ENCODE data around the gene NPB.
A peak's percentile ranks its signal among the peaks of the same experiment; 100 is the strongest.

NPB gene

DNA sequence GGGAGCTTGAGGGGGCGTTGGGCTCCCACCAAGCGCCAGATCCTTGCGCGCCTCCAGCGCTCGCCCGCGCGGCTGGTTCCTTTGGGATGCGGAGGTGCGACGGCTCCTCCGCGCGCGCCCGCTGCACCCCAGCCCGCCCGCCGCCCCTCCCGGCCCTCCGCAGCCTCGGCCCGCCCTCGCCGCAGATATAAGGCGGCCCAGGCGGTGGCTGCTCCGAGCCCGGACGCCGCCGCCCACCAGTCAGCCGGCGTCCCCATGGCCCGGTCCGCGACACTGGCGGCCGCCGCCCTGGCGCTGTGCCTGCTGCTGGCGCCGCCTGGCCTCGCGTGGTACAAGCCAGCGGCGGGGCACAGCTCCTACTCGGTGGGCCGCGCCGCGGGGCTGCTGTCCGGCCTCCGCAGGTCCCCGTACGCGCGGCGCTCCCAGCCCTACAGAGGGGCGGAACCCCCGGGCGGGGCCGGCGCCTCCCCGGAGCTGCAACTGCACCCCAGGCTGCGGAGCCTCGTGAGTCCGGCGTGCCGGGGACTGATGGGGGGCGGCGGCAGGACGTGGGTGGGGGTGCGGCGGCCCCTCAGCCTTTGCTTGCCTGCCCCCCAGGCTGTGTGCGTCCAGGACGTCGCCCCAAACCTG, at the start of gene NPB:
TSS of gene NPB (plus strand) at position 216 of the 630 bp plus-strand sequence. CDS start at position 256, 40 bp downstream.
- no peak for DNase-seq (ENCODE audit: low read depth in 2 of 2)

DNA sequence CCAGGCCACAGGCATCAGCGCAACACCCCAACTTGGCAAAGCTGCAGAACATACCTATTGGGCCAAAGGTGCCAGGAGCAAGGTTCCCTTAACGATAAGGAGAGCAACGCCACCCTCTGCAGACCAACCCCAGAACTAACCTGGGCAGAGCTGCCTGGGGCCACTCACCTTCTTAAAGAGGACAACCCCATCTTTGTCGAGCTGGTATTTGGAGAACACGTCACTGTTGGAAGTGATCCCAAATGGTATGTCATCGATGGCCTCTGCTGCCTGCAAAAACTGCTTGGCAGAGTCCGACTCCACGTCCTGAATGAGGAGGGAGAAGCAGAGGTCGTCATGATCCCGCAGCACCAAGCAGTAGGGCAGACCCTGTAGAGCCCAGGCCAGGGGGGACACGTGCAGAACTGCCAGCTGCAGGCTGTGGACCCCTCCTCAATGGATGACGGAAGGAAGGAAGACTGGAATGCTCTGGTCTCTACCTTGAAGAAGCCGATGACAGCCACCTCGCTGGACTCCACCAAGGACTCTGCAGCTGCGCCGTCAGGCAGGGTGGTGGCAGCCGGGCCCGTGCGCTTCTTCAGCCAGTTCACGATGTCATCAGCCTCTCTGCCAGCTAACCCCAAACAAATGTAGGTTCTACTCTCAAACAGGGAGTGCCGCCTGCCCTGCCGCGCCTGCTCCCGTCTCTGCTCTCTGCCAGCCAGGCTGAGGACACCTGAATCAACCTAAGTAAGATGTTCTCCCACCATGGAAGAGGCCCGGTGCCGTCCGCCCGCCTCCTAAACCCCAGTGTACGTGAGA, 46.9 kb upstream of the NPB start:
- DNase-seq (ENCODE audit: low read depth in 2 of 2): no peak

GRCh38 chr17:81858170-81858966, 43.7 kb upstream of the NPB start:
- DNase-seq (ENCODE audit: low read depth in 2 of 2): no peak

DNA sequence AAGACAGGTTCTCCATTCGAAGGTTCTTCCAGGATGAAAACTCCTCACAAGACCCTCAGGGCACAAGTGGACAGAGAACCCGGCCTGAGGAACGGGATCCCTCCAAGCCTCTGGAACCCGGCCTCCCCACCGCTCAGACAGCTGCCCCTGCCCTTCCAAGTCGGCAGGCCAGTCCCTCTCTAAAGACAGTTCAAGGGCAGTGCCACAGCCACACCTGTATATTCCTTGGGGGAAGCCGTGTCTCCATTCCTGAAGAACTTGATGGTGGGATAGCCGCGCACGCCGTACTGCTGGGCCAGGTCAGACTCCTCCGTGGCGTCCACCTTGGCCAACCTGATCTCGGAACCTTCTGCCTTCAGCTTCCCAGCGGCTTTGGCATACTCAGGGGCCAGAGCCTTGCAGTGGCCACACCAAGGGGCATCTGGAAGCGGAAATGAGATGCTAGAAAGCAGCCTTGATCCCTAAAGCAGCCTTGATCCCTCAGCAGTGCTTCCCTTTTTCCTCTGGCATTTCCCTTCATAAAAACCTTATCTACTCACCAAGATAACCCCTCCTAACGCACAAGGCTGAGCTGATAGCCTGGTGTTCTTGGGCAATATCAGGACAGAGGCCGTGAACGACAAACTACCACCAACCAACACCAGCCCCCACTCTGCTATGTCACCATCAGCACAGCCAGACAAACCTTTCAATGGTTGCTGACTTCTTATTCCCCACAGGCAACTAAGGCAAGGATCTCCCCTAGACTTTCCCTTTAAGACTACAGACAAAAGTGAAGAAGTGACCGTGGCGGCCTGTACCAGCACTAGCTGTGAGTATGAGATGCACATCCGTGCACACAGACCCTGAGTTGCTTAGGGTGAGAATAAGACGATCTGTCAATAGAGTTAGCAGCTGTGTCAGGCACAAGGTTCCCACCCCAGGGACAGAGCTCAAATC, 42.8 kb upstream of the NPB start:
- DNase-seq (ENCODE audit: low read depth in 2 of 2): no peak

GRCh38 chr17:81859906-81860755, 41.9 kb upstream of the NPB start, which contains the start of gene P4HB:
P4HB (minus strand) TSS chr17:81860535; CDS start chr17:81860471, 64 bp downstream.
- DNase-seq (ENCODE audit: low read depth in 2 of 2): peak in 1 of 2 donors; percentile 97

GRCh38 chr17:81860756-81861568, 41.1 kb upstream of the NPB start:
- DNase-seq (ENCODE audit: low read depth in 2 of 2): peak; percentile 98 to 99

GRCh38 chr17:81863123-81863675, 38.8 kb upstream of the NPB start:
- DNase-seq (ENCODE audit: low read depth in 2 of 2): no peak

GRCh38 chr17:81863833-81864768, 37.9 kb upstream of the NPB start:
- DNase-seq (ENCODE audit: low read depth in 2 of 2): no peak

- no peak for DNase-seq (ENCODE audit: low read depth in 2 of 2)
Measured at GRCh38 chr17:81865358-81865732, 36.7 kb upstream of the NPB start.

GRCh38 chr17:81865733-81866439, 36.2 kb upstream of the NPB start:
- no peak for DNase-seq (ENCODE audit: low read depth in 2 of 2)

GRCh38 chr17:81866440-81867169, 35.4 kb upstream of the NPB start:
- DNase-seq (ENCODE audit: low read depth in 2 of 2): no peak

DNA sequence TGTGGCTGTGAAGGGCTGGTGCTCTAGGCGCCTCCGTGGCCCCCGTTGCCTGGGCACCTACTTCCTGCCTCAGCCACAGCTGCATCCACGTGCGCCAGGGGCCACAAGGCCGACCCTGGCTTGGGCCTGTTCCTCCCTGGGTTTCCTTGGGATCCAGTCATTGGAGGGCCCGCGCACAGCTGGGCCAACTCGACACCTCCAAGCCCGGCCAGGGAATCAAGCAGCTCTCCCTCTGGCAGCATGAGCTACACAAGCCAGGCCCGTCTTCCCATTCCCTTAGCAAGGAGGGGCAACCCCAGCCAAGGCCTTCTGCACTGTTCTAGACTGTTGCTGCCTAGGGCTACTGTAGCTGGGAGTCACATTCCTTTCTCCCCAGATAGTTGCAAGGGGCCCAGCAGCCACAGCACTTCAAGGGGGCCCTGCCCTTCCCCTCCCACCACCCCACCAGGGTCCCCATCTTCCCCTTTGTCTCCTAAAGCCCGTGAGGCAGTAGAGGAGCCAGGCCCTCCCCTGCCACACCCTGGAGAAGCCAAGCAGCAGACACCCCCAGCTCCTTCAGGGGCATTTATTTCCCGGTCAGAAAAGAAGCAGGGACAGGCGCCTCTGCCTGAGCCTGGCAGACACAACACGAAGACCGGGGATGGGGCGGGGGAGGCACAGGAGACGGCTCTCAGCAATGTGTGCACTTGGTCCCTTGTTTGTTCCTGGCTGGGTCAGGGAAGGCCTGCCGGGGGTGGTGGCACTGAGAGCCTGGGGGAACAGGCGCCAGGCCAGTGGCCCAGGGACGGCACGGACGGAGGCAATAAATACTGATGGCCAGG, 34.7 kb upstream of the NPB start:
- DNase-seq (ENCODE audit: low read depth in 2 of 2): no peak

DNA sequence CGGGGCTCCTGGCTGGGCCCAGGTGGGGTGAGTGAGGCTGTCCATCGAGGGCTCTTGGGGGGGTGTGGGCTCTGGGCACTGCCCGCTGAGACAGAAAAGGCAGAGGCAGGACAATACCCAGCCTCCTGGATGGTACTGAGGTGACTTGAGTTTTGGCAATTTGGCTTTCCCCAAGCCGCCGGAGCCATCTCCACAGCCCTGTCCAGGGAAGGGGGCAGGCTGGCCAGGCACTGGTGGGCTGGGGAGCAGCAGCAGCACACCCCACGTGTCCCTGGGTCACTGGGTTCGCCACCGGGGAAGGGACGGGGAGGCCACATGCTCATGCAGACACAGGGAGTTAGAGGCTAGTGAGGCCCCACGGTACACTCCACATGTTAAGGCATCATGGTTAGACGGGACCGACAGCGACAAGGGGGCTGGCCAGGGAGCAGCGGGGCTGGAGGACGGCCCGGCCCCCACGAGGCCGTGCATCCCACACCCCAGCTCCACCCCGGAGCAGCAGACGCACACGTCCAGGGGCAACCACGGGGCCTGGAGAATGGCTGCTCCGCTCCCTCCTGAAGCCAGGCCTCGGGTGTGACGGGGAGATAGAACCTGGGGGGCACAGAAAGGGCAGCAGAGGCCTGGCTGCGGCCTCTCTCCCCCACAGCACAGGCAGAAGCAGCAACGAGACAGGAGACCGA, 33.9 kb upstream of the NPB start:
- no peak for DNase-seq (ENCODE audit: low read depth in 2 of 2)

- DNase-seq (ENCODE audit: low read depth in 2 of 2): no peak
Measured at GRCh38 chr17:81868674-81869220, 33.3 kb upstream of the NPB start.

Measured in stimulated activated CD4-positive, alpha-beta T cell treated with anti-CD3 and anti-CD28 coated beads, Interleukin-15, amount 100 ng/mL, for 48 hours (primary cell).